ENCODE measurements around the gene NHERF2.

Gene NHERF2

DNA sequence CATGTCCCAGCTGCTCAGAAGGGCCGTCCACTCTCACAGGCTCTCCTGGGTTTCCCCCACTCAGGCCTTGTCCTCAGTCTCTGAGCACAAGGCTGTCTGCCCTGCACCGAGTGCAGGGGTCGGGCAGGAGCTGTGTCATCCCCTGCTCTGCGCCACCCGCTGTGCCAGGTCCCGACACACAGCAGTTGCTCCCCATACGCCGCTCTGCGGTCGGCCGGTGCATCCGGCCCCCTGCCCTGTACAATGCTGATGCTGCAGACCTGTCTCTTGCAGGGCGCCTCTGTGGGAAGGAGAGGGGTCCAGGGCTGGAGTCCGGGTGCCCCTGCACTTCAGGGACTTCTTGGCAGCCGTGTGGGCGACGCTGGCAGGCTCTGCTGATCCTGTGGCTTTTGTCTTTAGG lies 27.2 kb downstream of the NHERF2 start:
- no peaks in the 10 kb centered on the region for H3K27me3 ChIP-seq
- peaks cover 13% of the 10 kb centered on the region for H3K36me3 ChIP-seq
- TF ChIP-seq, protein P1, sequence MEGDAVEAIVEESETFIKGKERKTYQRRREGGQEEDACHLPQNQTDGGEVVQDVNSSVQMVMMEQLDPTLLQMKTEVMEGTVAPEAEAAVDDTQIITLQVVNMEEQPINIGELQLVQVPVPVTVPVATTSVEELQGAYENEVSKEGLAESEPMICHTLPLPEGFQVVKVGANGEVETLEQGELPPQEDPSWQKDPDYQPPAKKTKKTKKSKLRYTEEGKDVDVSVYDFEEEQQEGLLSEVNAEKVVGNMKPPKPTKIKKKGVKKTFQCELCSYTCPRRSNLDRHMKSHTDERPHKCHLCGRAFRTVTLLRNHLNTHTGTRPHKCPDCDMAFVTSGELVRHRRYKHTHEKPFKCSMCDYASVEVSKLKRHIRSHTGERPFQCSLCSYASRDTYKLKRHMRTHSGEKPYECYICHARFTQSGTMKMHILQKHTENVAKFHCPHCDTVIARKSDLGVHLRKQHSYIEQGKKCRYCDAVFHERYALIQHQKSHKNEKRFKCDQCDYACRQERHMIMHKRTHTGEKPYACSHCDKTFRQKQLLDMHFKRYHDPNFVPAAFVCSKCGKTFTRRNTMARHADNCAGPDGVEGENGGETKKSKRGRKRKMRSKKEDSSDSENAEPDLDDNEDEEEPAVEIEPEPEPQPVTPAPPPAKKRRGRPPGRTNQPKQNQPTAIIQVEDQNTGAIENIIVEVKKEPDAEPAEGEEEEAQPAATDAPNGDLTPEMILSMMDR (IDR thresholded peaks at IDR 0.05; ENCODE audit: low read depth, low read length), result no peak

DNA sequence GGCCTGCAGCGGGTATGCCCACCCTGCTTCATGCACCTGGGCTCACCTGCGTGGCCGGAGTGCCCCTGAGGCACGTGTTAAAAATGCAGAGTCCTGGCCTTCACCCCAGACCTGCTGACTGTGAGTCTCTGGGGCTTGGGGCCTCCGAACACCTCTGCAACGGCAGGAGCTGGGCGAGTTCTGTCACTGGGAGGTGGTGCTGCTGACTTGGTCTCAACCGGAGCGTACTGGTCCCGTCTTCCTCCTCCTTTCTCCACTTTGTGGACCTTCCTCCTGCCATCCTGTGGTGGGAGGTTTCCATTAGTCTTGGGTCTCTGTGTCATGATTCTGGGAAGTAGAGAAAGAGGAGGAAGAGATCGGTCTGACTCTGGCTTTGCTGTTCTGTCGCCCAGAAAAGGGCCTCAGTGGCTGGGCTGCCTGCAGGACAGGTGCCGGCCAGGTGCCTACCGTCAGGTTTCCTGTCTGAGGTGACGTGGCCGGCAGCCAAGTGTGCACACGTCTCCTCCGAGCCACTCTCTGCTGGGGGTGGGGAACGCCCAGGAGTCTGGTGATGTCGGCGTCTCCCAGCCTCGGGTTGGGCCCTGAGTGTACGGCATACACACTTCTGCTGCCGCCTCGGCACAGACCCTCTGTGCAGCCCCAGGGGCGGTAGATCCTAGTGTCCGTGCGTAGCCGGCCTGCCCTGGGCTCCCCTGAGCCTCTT lies 28.0 kb downstream of the NHERF2 start:
- Histone ChIP-seq H3K27me3 (no peaks in the 10 kb centered on the region), H3K4me3 (ENCODE audit: low read depth, low read length) (no peak overlapping the region), H3K4me1 (no peaks in the 10 kb centered on the region), H3K36me3 (peaks cover 13% of the 10 kb centered on the region), H3K9me3 (no peaks in the 10 kb centered on the region)
- DNase-seq, result no peak
- TF ChIP-seq, protein P1 (IDR thresholded peaks at IDR 0.05; ENCODE audit: low read depth, low read length), result no peak

More for the DNA sequence above, 27.2 kb downstream of the NHERF2 start:
- DNase-seq, result no peak
- Histone ChIP-seq H3K4me3 (ENCODE audit: low read depth, low read length) (no peak overlapping the region), H3K4me1 (no peaks in the 10 kb centered on the region), H3K9me3 (no peaks in the 10 kb centered on the region)

DNA sequence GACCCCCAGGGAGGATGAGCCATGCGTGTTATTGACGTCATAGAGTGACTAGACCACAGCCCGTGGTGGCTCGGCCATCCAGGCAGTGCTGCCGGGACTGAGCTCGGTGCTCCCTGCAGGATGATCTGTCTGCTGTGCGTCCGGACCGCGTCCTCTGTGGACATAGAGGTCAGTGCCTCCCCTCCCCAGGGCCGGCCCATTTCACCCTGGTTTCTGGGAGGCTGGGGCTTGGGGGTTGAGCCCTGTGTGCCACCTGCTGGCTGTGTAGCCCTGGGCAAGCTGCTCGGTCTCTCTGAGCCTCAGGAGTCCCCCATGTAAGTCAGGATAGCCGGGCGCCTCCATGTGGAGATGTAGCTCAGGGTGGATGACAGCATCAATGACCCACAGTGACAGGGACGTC lies 29.4 kb downstream of the NHERF2 start:
- DNase-seq, result peak; percentile 47
- H3K4me1 ChIP-seq, result no peaks in the 10 kb centered on the region
- TF ChIP-seq, protein P1 (IDR thresholded peaks at IDR 0.05; ENCODE audit: low read depth, low read length), result peak; percentile 40
- no peaks in the 10 kb centered on the region for H3K9me3 ChIP-seq
- H3K27me3 ChIP-seq, result no peaks in the 10 kb centered on the region
- H3K4me3 ChIP-seq (ENCODE audit: low read depth, low read length), result no peak overlapping the region
- peaks cover 13% of the 10 kb centered on the region for H3K36me3 ChIP-seq

DNA sequence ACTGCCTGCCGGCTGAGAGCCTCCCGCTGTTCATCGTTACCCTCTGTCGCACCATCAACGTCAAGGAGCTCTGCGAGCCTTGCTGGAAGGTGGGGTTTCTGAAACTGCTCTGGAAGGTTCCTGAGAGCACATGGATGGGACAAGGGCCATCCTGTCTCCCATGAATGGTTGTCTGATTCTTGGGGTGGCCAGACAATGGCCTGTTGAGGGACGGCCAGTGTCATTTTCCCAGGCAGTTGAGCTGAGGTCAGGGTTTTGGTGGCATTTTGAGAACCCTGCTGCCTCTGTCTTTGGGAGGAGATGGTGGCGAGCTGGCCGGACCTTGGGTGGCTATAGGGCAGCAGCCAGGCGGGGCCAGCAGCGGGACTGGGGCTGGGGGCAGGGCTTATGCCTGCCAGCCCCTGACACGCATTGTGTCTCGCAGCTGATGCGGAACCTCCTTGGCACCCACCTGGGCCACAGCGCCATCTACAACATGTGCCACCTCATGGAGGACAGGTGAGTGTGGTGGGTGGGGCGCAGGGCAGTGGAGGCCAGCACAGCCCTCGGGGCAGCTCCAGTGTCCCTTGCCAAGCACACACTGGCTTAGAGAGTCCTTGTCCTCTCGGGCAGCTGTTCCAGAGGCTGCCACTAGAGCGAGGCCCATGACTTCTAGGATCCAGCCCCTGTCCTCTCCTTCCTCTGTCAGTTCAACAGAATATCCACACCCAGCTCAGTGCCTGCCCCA lies 30.1 kb downstream of the NHERF2 start:
- TF ChIP-seq, protein P1 (IDR thresholded peaks at IDR 0.05; ENCODE audit: low read depth, low read length), result peak; percentile 42
- no peaks in the 10 kb centered on the region for H3K27me3 ChIP-seq

DNA sequence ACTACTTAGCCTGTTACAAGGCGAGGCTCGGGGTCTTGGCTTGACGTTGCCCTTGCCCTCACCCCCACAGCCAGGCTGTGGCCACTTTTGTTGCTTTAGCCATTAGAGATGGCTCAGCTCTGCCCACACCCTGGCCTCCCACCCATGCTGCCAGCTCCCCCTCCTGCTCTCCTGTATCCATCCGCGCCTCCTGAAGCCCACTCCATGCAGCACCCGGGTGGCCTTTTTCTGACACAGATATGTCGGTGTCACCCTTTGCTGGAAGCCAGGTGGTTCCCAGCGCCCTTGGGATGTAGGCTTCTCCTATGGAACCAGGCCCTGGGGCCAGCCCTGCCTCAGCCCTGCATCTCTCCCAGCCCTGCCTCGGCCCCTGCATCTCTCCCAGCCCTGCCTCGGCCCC lies 30.7 kb downstream of the NHERF2 start:
- H3K27me3 ChIP-seq, result no peaks in the 10 kb centered on the region
- DNase-seq, result no peak
- H3K4me1 ChIP-seq, result no peaks in the 10 kb centered on the region
- TF ChIP-seq, protein P1 (IDR thresholded peaks at IDR 0.05; ENCODE audit: low read depth, low read length), result no peak
- H3K4me3 ChIP-seq (ENCODE audit: low read depth, low read length), result no peak overlapping the region
- no peaks in the 10 kb centered on the region for H3K9me3 ChIP-seq
- H3K36me3 ChIP-seq, result peaks cover 7% of the 10 kb centered on the region

More for the DNA sequence above, 30.1 kb downstream of the NHERF2 start:
- no peaks in the 10 kb centered on the region for H3K9me3 ChIP-seq
- no peak for DNase-seq
- no peak overlapping the region for H3K4me3 ChIP-seq (ENCODE audit: low read depth, low read length)
- H3K36me3 ChIP-seq, result peaks cover 9% of the 10 kb centered on the region
- H3K4me1 ChIP-seq, result no peaks in the 10 kb centered on the region

DNA sequence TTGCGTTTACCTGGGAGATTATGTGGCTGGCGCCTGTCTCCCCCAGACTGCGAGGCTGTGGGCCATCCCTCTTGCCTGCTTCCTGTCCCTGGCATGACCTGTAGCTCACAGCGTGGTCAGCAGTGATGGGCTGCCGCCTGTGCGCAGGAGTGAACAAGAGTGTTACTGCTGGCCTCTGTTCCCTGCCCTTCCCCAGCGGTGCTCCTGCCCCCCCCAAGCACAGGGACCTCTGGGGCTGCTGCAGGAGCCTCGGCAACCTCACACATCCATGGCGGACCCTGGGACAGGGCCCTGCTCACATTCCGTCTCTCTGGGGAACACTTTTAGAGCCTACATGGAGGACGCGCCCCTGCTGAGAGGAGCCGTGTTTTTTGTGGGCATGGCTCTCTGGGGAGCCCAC lies 31.7 kb downstream of the NHERF2 start:
- DNase-seq, result no peak
- TF ChIP-seq, protein P1 (IDR thresholded peaks at IDR 0.05; ENCODE audit: low read depth, low read length), result no peak
- H3K9me3 ChIP-seq, result no peaks in the 10 kb centered on the region
- H3K4me3 ChIP-seq (ENCODE audit: low read depth, low read length), result no peak overlapping the region
- peaks cover 5% of the 10 kb centered on the region for H3K36me3 ChIP-seq
- no peaks in the 10 kb centered on the region for H3K4me1 ChIP-seq
- no peaks in the 10 kb centered on the region for H3K27me3 ChIP-seq
